HepG2 (cell line): ENCODE results near the gene RSAD2. TPM values are rescaled to one million over a fixed set of nuclear protein-coding genes. Genes with fewer than 3 reads are reported as not detected.
A peak's percentile ranks its signal among the peaks of the same experiment; 100 is the strongest.

Source experiments
- AGO2 ChIP-seq: fragments of 200-400 bp; formaldehyde crosslinking; optimal IDR thresholded peaks from 2 replicates; pipeline ENCODE3; 2017; ENCODE audit warnings: mild to moderate bottlenecking, low read depth, low read length, moderate library complexity
- ATF1 ChIP-seq: IDR thresholded peaks from 2 replicates; pipeline ENCODE4 v1.6.1; 2016; ENCODE audit warnings: mild to moderate bottlenecking, control low read depth
- BRCA1 ChIP-seq: sonication (generic); formaldehyde crosslinking; IDR thresholded peaks from 2 replicates; pipeline ENCODE4 v1.4.0; 2020; ENCODE audit warnings: missing genetic modification reagents
- CHD4 ChIP-seq: fragments of 200-600 bp; sonication (generic); IDR thresholded peaks from 2 replicates; pipeline ENCODE4 v1.7.0; 2017; ENCODE audit warnings: mild to moderate bottlenecking, low read length, borderline replicate concordance
- FLYWCH1 ChIP-seq: sonication (generic); formaldehyde crosslinking; IDR thresholded peaks from 2 replicates; pipeline ENCODE4 v1.8.1; 2023; ENCODE audit warnings: mild to moderate bottlenecking, missing genetic modification reagents
- FOXP4 ChIP-seq: sonication (generic); formaldehyde crosslinking; IDR thresholded peaks from 2 replicates; pipeline ENCODE4 v1.4.0; 2020; ENCODE audit warnings: missing genetic modification reagents
- GMEB2 ChIP-seq: IDR thresholded peaks from 2 replicates; pipeline ENCODE4 v1.6.1; 2016; ENCODE audit warnings: missing biosample characterization, missing genetic modification reagents, low read depth
- HDAC2 ChIP-seq: sonication (generic); formaldehyde crosslinking; IDR thresholded peaks from 2 replicates; pipeline ENCODE4 v1.4.0; 2020; ENCODE audit warnings: missing genetic modification reagents
- IRF1 ChIP-seq: sonication (generic); formaldehyde crosslinking; IDR thresholded peaks from 2 replicates; pipeline ENCODE4 v1.4.0; 2020; ENCODE audit warnings: low read depth, mild to moderate bottlenecking, missing genetic modification reagents
- KDM3A ChIP-seq: IDR thresholded peaks from 2 replicates; pipeline ENCODE4 v1.6.1; 2018; ENCODE audit warnings: low read depth, missing compliant biosample characterization
- KLF12 ChIP-seq: sonication (generic); formaldehyde crosslinking; IDR thresholded peaks from 2 replicates; pipeline ENCODE4 v1.4.0; 2020; ENCODE audit warnings: missing genetic modification reagents, borderline replicate concordance
- MYNN ChIP-seq: sonication (generic); formaldehyde crosslinking; IDR thresholded peaks from 2 replicates; pipeline ENCODE4 v1.4.0; 2020; ENCODE audit warnings: mild to moderate bottlenecking, low read depth, missing genetic modification reagents
- NCOR1 ChIP-seq: fragments of 200-600 bp; sonication (generic); IDR thresholded peaks from 2 replicates; pipeline ENCODE4 v1.7.0; 2017; ENCODE audit warnings: antibody characterized with exemption, low read length, borderline replicate concordance
- PAWR ChIP-seq: sonication (generic); formaldehyde crosslinking; IDR thresholded peaks from 2 replicates; pipeline ENCODE4 v1.4.0; 2020; ENCODE audit warnings: missing genetic modification reagents, mild to moderate bottlenecking, borderline replicate concordance
- RBAK ChIP-seq: sonication (generic); formaldehyde crosslinking; IDR thresholded peaks from 2 replicates; pipeline ENCODE4 v1.5.1; 2020; ENCODE audit warnings: mild to moderate bottlenecking, missing genetic modification reagents
- SMAD9 ChIP-seq: sonication (generic); formaldehyde crosslinking; IDR thresholded peaks from 2 replicates; pipeline ENCODE4 v1.5.1; 2020; ENCODE audit warnings: mild to moderate bottlenecking, missing genetic modification reagents
- SRSF9 ChIP-seq: fragments of 200-400 bp; formaldehyde crosslinking; IDR thresholded peaks from 2 replicates; pipeline ENCODE4 v1.6.1; 2018; ENCODE audit warnings: borderline replicate concordance, mild to moderate bottlenecking, low read depth, low read length; ENCODE audit not compliant: insufficient read depth, poor library complexity, severe bottlenecking
- STAG1 ChIP-seq: sonication (generic); formaldehyde crosslinking; IDR thresholded peaks from 2 replicates; pipeline ENCODE4 v1.4.0; 2020; ENCODE audit warnings: missing genetic modification reagents
- ZBTB33 ChIP-seq: sonication (generic); formaldehyde crosslinking; IDR thresholded peaks from 2 replicates; pipeline ENCODE4 v1.4.0; 2020; ENCODE audit warnings: missing genetic modification reagents
- ZNF18 ChIP-seq: sonication (generic); formaldehyde crosslinking; IDR thresholded peaks from 2 replicates; pipeline ENCODE4 v1.8.0; 2022; ENCODE audit warnings: mild to moderate bottlenecking, missing genetic modification reagents; ENCODE audit not compliant: insufficient replicate concordance
- ZNF547 ChIP-seq: sonication (generic); formaldehyde crosslinking; IDR thresholded peaks from 2 replicates; pipeline ENCODE4 v1.5.1; 2020; ENCODE audit warnings: mild to moderate bottlenecking, missing genetic modification reagents
- ZNF562 ChIP-seq: sonication (generic); formaldehyde crosslinking; IDR thresholded peaks from 2 replicates; pipeline ENCODE4 v1.8.0; 2022; ENCODE audit warnings: missing genetic modification reagents, borderline replicate concordance
- ZNF776 ChIP-seq: sonication (generic); formaldehyde crosslinking; IDR thresholded peaks from 2 replicates; pipeline ENCODE4 v1.4.0; 2020; ENCODE audit warnings: mild to moderate bottlenecking, missing genetic modification reagents
- polyA plus RNA-seq, 8 experiments: library from polyadenylated mRNA; depleted of rRNA in 3 of 8; stranded (reverse) in 7 of 8; unstranded in 1 of 8; fragments of >200 nt; fragmentation: Illumina TruSeq in 4 of 8; extraction: Trizol in 4 of 8; gene quantifications; 2 replicates each; pipeline versions ENCODE4 v1.2.1 to v1.2.3, GENCODE V29; 2011 to 2016; ENCODE audit warnings: low read depth in 4 of 8, missing spikeins in 1 of 8, mixed read lengths in 1 of 8; ENCODE audit not compliant: insufficient read depth in 1 of 8
- total RNA-seq, 5 experiments: library from RNA; depleted of rRNA; stranded (reverse); fragments of >200 nt; fragmentation: Illumina TruSeq; extraction: Trizol; gene quantifications; 2 replicates each; pipeline ENCODE4 v1.2.3, GENCODE V29; 2016; ENCODE audit warnings: low read depth in 1 of 5

Gene RSAD2
- total and polyA plus RNA-seq, 2 of the 13 experiments (the other 11 are each of a cell fraction or from before 2014, with no cell fraction given): 0.11 TPM; not detected in 1

GRCh38 chr2:6921321-6921922 is 43.8 kb downstream of the RSAD2 start (continued):
- TF ChIP-seq ZNF776 (CRISPR knock-in tag) (no peak), ZNF547 (peak; percentile 81; the same call in 1 of the 2 replicates), SRSF9 (no peak), ZNF562 (CRISPR knock-in tag) (no peak), ZNF18 (CRISPR knock-in tag) (no peak), MYNN (CRISPR knock-in tag) (no peak), IRF1 (CRISPR knock-in tag) (no peak), CHD4 (no peak), ATF1 (CRISPR knock-in tag) (no peak), HDAC2 (CRISPR knock-in tag) (peak; percentile 98), GMEB2 (no peak), KDM3A (CRISPR knock-in tag) (peak; percentile 81), FLYWCH1 (no peak), FOXP4 (CRISPR knock-in tag) (peak; percentile 89), PAWR (CRISPR knock-in tag) (no peak), NCOR1 (peak; percentile 95), ZBTB33 (CRISPR knock-in tag) (peak; percentile 48; the same call in 1 of the 2 replicates), STAG1 (CRISPR knock-in tag) (peak; percentile 4; the same call in 1 of the 2 replicates), RBAK (CRISPR knock-in tag) (no peak; the same call in 1 of the 2 replicates), SMAD9 (no peak), KLF12 (CRISPR knock-in tag) (no peak), AGO2 (peak; percentile 55), BRCA1 (CRISPR knock-in tag) (no peak)
